HG03354 (cell line): ENCODE measurements around the gene GRIA3.
A peak's percentile ranks its signal among the peaks of the same experiment; 100 is the strongest.
"Not testable (repeated sequence)": the region's sequence is repeated elsewhere in the genome, so short reads cannot be mapped to it uniquely, and the experiment has no call there.

ENCODE experiments used
- ATAC-seq: cut with Tn5 transposase; IDR thresholded peaks from one replicate; pipeline ENCODE4 v1.9.1; 2021; ENCODE audit warnings: mild to moderate bottlenecking; ENCODE audit not compliant: unreplicated experiment, poor library complexity, severe bottlenecking

GRIA3 gene

DNA sequence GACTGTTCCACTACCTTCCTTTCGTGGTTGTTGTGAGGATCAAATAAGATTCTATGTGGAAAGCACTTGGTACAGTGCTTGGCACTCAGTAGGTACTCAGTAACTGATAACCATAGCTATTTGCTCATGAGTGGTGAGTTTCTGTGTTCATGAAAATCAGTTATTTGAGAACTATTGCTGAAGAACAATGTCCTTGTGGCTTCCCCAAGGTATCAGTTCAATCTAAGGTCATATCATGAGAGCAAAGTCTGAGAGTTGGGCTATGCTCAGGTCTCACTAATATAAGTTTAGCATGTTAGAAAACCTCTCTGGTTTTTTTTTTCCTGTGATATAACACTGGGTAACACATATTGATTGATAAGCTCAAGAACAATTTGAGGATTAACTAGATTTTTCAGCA lies 147.8 kb downstream of the GRIA3 start:
- ATAC-seq: no peak

DNA sequence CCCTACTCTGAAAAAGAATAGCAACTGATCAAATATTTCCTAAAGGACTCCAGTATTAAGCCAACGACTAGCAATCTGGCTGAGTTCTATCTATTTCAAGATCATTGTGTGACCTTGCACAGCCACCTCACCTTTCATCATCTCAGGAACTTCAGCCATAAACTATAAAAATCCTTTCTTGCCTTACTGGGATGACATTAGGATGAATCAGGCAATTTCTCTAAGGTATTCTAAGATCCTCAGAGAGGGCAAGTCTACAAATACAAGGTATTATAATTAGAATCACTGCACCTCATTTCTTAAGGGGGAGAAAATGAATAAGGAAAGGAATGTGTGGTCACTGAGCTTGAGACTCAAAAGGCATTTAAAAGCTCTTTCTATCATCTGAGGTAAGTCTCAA lies 152.6 kb downstream of the GRIA3 start:
- ATAC-seq: no peak

- no peak for ATAC-seq
Measured at GRCh38 chrX:123337886-123338639, 154.0 kb downstream of the GRIA3 start.

GRCh38 chrX:123339221-123339905 lies 155.3 kb downstream of the GRIA3 start:
- ATAC-seq: no peak

DNA sequence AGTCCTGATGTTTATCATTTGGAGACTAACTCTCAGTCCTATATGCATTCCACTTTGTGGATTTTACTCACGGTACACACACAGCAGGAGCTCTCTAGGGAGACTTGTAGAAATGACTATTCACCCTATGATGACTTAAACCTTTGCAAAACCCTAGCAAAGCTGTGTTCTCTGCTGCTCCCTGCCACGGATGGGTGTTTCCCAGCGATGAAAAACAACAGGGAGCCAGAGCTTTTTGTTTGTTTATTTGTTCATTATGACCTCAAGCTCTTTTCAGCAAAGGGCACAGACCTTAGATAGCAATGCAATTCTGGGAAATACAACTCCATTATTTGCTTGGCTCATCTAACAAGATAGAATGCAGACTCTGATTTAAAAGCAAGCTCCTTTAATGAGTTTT lies 156.6 kb downstream of the GRIA3 start:
- no peak for ATAC-seq

GRCh38 chrX:123348468-123348867 lies 164.4 kb downstream of the GRIA3 start:
- no peak for ATAC-seq

DNA sequence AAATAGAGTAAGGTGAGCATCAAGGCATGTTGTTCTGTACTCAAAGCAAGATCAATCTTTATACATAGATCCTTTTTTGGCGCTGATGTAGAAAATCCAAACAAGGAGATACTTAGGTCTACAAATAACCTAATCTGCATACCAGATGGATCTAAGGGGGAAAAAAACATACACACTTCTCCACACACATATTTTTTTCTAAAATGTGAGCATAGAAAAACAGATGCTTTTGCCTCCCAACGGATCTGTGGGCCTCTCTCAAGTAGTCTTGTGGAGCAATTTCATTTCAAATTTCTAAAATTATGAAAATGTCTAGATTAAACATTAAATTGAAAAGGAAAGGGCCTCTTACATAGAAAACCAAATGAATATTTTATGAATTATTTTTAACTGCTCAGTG lies 166.1 kb downstream of the GRIA3 start:
- ATAC-seq: no peak

- peak; percentile 95 for ATAC-seq
Measured at GRCh38 chrX:123357941-123358340, 173.9 kb downstream of the GRIA3 start.

DNA sequence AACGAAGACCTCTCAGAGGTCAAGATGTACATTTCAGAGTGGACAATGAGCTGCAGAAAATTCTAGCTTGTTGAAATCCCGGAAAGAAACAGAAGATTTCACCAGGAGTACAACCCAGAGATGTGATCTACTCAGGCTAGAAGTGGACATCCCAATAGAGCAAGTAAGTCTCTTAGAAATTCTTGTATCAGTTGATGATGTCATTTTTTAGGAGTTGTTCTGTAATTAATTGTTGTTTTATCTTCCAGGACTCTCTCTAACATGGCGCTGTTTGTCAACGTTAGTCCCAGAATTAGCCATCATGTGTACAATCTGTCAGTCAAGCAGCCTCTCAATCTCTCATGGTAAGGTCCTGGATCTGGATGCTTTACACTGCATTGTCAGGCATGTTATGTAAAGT lies 174.4 kb downstream of the GRIA3 start:
- no peak for ATAC-seq

GRCh38 chrX:123361371-123361770 lies 177.3 kb downstream of the GRIA3 start:
- ATAC-seq: no peak

DNA sequence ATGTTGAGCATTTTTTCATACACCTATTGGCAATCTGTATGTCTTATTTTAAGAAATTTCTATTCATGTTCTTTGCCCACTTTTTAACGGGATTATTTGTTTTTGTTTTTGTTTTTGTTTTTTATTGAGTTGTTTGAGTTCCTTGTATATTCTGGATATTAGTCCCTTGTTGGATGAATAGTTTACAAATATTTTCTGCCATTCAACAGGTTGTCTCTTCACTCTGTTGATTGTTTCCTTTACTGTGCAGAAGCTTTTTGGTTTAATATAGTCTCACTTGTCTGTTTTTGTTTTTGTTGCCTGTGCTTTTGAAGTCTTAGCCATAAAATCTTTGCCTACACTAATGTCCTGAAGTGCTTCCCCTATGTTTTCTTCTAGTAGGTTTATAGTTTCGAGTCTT lies 202.1 kb downstream of the GRIA3 start:
- ATAC-seq: not testable (repeated sequence)

GRCh38 chrX:123392921-123393320 lies 208.8 kb downstream of the GRIA3 start:
- no peak for ATAC-seq

DNA sequence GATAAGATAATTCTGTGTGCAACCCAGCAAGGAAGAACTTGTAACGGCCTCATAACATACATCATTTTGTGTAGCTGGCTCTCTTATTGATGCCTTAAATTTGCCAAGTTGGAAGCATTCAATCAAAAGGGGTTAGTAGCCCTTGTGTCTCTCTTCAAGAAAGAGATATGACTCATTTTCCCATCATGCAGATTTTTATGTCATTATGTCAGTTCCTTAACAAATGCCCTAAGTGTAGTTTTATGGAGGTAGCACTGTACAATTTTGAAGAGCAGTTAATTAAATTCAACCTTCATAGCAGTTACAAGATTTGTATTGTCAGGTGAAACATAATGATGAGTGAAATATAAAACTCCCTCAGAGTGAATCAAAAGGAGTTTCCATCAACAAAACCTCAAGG lies 215.6 kb downstream of the GRIA3 start:
- no peak for ATAC-seq

- no peak for ATAC-seq
Measured at GRCh38 chrX:123405231-123405630, 221.2 kb downstream of the GRIA3 start.

- peak; percentile 38 for ATAC-seq
Measured at GRCh38 chrX:123408821-123409737, 225.0 kb downstream of the GRIA3 start.

GRCh38 chrX:123422875-123423274 lies 238.8 kb downstream of the GRIA3 start:
- ATAC-seq: no peak

DNA sequence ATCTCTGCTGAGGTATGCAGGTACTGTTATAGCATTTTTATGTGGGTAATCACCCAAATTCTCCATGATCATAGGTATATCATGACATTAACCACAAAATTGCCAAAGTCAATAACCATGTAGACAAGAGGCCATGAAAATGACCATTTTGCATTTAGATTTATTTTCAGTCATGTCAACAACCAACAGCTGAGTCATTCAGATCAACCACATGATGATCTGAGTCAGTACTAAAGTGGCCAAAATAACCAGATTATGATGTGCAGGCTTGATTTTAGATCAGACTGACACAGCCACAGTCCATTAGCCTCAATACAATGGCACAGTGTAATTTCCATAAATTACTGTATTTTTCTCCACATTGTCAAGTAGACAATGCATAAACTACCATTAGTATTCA lies 240.5 kb downstream of the GRIA3 start:
- ATAC-seq: peak; percentile 88

DNA sequence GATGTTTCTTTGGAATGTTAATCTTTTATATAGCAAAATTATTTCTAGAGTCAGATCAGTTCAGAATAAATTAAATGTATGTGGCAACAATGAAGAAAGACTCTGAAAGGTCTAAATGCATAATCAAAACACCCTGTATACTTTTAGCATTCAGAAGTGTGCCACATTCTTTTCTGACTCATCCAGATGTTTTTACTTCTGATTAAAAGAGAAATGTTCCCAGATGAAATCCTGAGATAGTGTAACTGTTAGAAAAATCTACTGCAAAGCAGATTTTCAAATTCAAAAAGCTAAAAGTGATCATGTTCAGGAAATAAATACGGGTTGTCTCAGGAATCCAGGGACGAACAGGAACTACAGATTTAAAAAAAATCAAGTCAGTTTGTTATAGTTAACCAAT lies 241.4 kb downstream of the GRIA3 start:
- no peak for ATAC-seq

DNA sequence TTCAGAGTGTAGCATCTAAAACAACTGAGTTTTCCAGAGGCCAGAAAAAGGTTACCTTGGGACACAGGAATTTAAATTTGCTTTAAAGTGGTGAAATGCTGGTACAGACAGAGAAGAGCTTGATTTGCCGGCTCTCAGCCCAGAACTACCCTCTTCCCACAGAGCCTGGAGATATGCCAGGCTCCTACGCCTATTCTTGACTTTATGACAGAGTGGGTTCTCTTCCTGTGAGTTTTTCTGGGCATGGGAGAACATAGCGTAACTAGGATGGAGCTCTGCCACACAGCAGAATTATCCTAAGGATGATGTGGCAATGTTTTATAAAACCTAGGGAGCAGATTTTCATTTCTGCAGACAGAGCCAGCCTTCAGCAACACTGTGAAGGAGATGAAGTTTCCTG lies 241.8 kb downstream of the GRIA3 start:
- ATAC-seq: no peak

GRCh38 chrX:123432361-123433150 lies 248.5 kb downstream of the GRIA3 start:
- ATAC-seq: no peak
